ENCODE results near the gene ABCA7.

- TF ChIP-seq CTCF (IDR thresholded peaks at IDR 0.05) (no peak), POLR2A (IDR thresholded peaks at IDR 0.05) (no peak)
Observed at GRCh38 chr19:1086613-1087012, 46.7 kb downstream of the ABCA7 start.
